Smooth muscle cell (in vitro differentiated cells): ENCODE measurements around the gene TENT4A. TPM values are rescaled to one million over a fixed set of nuclear protein-coding genes. Genes with fewer than 3 reads are reported as not detected.

Experiments used
- DNase-seq: peaks from one replicate; lab custom pipeline; 2025; ENCODE audit not compliant: unreplicated experiment; lab: John Stamatoyannopoulos, UW
- H2AFZ ChIP-seq: fragments of 200-600 bp; sonication (generic); 2 replicates; pipeline ENCODE4 v1.6.0; 2016; ENCODE audit warnings: antibody characterized with exemption, low read depth, mild to moderate bottlenecking
- H3F3A ChIP-seq: fragments of 200-600 bp; sonication (generic); 2 replicates; pipeline ENCODE4 v1.6.0; 2017; ENCODE audit warnings: antibody characterized with exemption, low read depth
- H3K27ac ChIP-seq: fragments of 200-600 bp; sonication (generic); 2 replicates; pipeline ENCODE4 v1.5.1; 2016; ENCODE audit warnings: low read depth, mild to moderate bottlenecking
- H3K27me3 ChIP-seq: fragments of 200-600 bp; sonication (generic); 2 replicates; pipeline ENCODE4 v1.6.1; 2016; ENCODE audit warnings: low read depth, mild to moderate bottlenecking
- H3K36me3 ChIP-seq: fragments of 200-600 bp; sonication (generic); 2 replicates; pipeline ENCODE4 v1.5.1; 2016; ENCODE audit warnings: low read depth
- H3K4me1 ChIP-seq: fragments of 200-600 bp; sonication (generic); 2 replicates; pipeline ENCODE4 v1.5.1; 2016; ENCODE audit warnings: low read depth
- H3K4me2 ChIP-seq: fragments of 200-600 bp; sonication (generic); 2 replicates; pipeline ENCODE4 v1.6.0; 2016; ENCODE audit warnings: mild to moderate bottlenecking
- H3K4me3 ChIP-seq: fragments of 200-600 bp; sonication (generic); 2 replicates; pipeline ENCODE4 v1.5.1; 2016; ENCODE audit warnings: mild to moderate bottlenecking
- H3K79me2 ChIP-seq: fragments of 200-600 bp; sonication (generic); 2 replicates; pipeline ENCODE4 v1.6.0; 2016; ENCODE audit warnings: low read depth, mild to moderate bottlenecking
- H3K9ac ChIP-seq: fragments of 200-600 bp; sonication (generic); 2 replicates; pipeline ENCODE4 v1.6.0; 2016; ENCODE audit warnings: low read depth
- H3K9me3 ChIP-seq: fragments of 200-600 bp; sonication (generic); replicated peaks from 2 replicates; pipeline ENCODE4 v1.5.1; 2016; ENCODE audit warnings: low read depth
- H4K20me1 ChIP-seq: fragments of 200-600 bp; sonication (generic); 2 replicates; pipeline ENCODE4 v1.6.0; 2016; ENCODE audit warnings: low read depth
- WGBS: methylation state at CpG from one replicate; pipeline ENCODE4 v1.1.7; 2016; ENCODE audit warnings: low lambda C conversion rate; 5-methylcytosine and 5-hydroxymethylcytosine counted together
- polyA plus RNA-seq: library from polyadenylated mRNA; unstranded; fragments of >200 nt; fragmentation: Nextera tagmentation; extraction: Ambion mirVana; gene quantifications from 2 replicates; pipeline ENCODE4 v1.2.1, GENCODE V29; 2016
- total RNA-seq: library from RNA; depleted of rRNA; stranded (reverse); fragments of >200 nt; gene quantifications from 2 replicates; pipeline ENCODE4 v1.2.3, GENCODE V29; 2014
- TF ChIP-seq, protein P1 (sequence below): fragments of 200-600 bp; sonication (generic); IDR thresholded peaks from 2 replicates; pipeline ENCODE4 v1.5.1; 2017; ENCODE audit warnings: borderline replicate concordance, mild to moderate bottlenecking, antibody characterized with exemption; ENCODE audit not compliant: insufficient read depth, poor library complexity, severe bottlenecking

The TENT4A gene
- total and polyA plus RNA-seq, 2 experiments from 2014 or later = 10.0 to 16.2 TPM

- Histone ChIP-seq H3K79me2 (peaks cover 92% of the 10 kb centered on the region), H4K20me1 (peaks cover 96% of the 10 kb centered on the region), H3K4me3 (no peak overlapping the region), H2AFZ (no peak overlapping the region), H3K27ac (no peak overlapping the region), H3K9me3 (no peaks in the 10 kb centered on the region), H3K36me3 (no peaks in the 10 kb centered on the region), H3K4me2 (no peak overlapping the region), H3K27me3 (no peaks in the 10 kb centered on the region), H3K4me1 (peaks cover 24% of the 10 kb centered on the region), H3F3A (peaks cover 8% of the 10 kb centered on the region), H3K9ac (no peak overlapping the region)
- TF ChIP-seq, protein P1, sequence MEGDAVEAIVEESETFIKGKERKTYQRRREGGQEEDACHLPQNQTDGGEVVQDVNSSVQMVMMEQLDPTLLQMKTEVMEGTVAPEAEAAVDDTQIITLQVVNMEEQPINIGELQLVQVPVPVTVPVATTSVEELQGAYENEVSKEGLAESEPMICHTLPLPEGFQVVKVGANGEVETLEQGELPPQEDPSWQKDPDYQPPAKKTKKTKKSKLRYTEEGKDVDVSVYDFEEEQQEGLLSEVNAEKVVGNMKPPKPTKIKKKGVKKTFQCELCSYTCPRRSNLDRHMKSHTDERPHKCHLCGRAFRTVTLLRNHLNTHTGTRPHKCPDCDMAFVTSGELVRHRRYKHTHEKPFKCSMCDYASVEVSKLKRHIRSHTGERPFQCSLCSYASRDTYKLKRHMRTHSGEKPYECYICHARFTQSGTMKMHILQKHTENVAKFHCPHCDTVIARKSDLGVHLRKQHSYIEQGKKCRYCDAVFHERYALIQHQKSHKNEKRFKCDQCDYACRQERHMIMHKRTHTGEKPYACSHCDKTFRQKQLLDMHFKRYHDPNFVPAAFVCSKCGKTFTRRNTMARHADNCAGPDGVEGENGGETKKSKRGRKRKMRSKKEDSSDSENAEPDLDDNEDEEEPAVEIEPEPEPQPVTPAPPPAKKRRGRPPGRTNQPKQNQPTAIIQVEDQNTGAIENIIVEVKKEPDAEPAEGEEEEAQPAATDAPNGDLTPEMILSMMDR = no peak
- 95% methylated on average over 5 of the region's 5 CpGs for WGBS
- DNase-seq = no peak
Observed at GRCh38 chr5:6734781-6735180, 21.5 kb downstream of the TENT4A start.

- peaks cover 22% of the 10 kb centered on the region for H3K4me1 ChIP-seq
- H3K9ac ChIP-seq = no peak overlapping the region
Observed at GRCh38 chr5:6736106-6736505, 22.9 kb downstream of the TENT4A start.

GRCh38 chr5:6736524-6737042 is 23.4 kb downstream of the TENT4A start:
- Histone ChIP-seq H3K36me3 (no peaks in the 10 kb centered on the region), H3K4me1 (peaks cover 17% of the 10 kb centered on the region), H3K4me2 (no peak overlapping the region), H3K27ac (no peak overlapping the region), H3K79me2 (peaks cover 76% of the 10 kb centered on the region), H3K27me3 (no peaks in the 10 kb centered on the region), H3F3A (no peaks in the 10 kb centered on the region), H4K20me1 (peaks cover 96% of the 10 kb centered on the region), H3K9ac (no peak overlapping the region), H2AFZ (no peak overlapping the region), H3K9me3 (no peaks in the 10 kb centered on the region), H3K4me3 (no peak overlapping the region)
- DNase-seq = no peak
- WGBS = 96% methylated on average over 9 of the region's 9 CpGs
- TF ChIP-seq, protein P1 = no peak

More at GRCh38 chr5:6736106-6736505, 22.9 kb downstream of the TENT4A start:
- H3K27ac ChIP-seq = no peak overlapping the region
- no peak overlapping the region for H3K4me3 ChIP-seq
- no peak overlapping the region for H3K4me2 ChIP-seq
- no peak for DNase-seq
- H3K79me2 ChIP-seq = peaks cover 81% of the 10 kb centered on the region
- peaks cover 96% of the 10 kb centered on the region for H4K20me1 ChIP-seq
- no peak overlapping the region for H2AFZ ChIP-seq
- H3F3A ChIP-seq = peaks cover 4% of the 10 kb centered on the region
- no peaks in the 10 kb centered on the region for H3K9me3 ChIP-seq
- 91% methylated on average over 7 of the region's 7 CpGs for WGBS
- H3K36me3 ChIP-seq = no peaks in the 10 kb centered on the region
- no peaks in the 10 kb centered on the region for H3K27me3 ChIP-seq
- TF ChIP-seq, protein P1 = no peak
